ENCODE data around the gene LRRC26. TPM values are rescaled to one million over a fixed set of nuclear protein-coding genes. Genes with fewer than 3 reads are reported as not detected.

LRRC26 gene
- total and polyA plus RNA-seq, 2 of the 13 experiments (the other 11 are each of a cell fraction or from before 2014, with no cell fraction given), result not detected

GRCh38 chr9:137200311-137201204, 30.7 kb upstream of the LRRC26 start, which contains the start of gene TPRN (continued):
- TF ChIP-seq GLMP (CRISPR knock-in tag; IDR thresholded peaks at IDR 0.05; ENCODE audit: borderline replicate concordance) (no peak), NCOA5 (CRISPR knock-in tag; IDR thresholded peaks at IDR 0.05) (no peak), ZNF180 (CRISPR knock-in tag; IDR thresholded peaks at IDR 0.05; ENCODE audit: borderline replicate concordance, low read depth) (no peak), ATF4 (CRISPR knock-in tag; IDR thresholded peaks at IDR 0.05) (no peak), ZNF850 (CRISPR knock-in tag; conservative IDR thresholded peaks at IDR 0.05) (no peak), RNF2 (conservative IDR thresholded peaks at IDR 0.05; ENCODE audit: low read depth) (no peak), MBD4 (IDR thresholded peaks at IDR 0.05; ENCODE audit: borderline replicate concordance, low read length) (no peak), ZKSCAN8 (CRISPR knock-in tag; IDR thresholded peaks at IDR 0.05; ENCODE audit: borderline replicate concordance) (peak; percentile 75; the same call in 1 of the 2 replicates), TAF15 (IDR thresholded peaks at IDR 0.05; ENCODE audit: low read depth, low read length, poor library complexity, severe bottlenecking) (peak; percentile 33), CBX5 (CRISPR knock-in tag; IDR thresholded peaks at IDR 0.05; ENCODE audit: borderline replicate concordance) (0 out of 2 replicates have a peak, but pooled peaks have one; percentile 28), FOXC1 (CRISPR knock-in tag; IDR thresholded peaks at IDR 0.05; ENCODE audit: borderline replicate concordance) (peak; percentile 77; the same call in 1 of the 2 replicates), AHDC1 (CRISPR knock-in tag; IDR thresholded peaks at IDR 0.05; ENCODE audit: borderline replicate concordance) (peak; percentile 65; the same call in 1 of the 2 replicates), DDIT3 (CRISPR knock-in tag; IDR thresholded peaks at IDR 0.05) (no peak), PHF8 (CRISPR knock-in tag; IDR thresholded peaks at IDR 0.05) (peak; percentile 86), THAP9 (CRISPR knock-in tag; IDR thresholded peaks at IDR 0.05; ENCODE audit: borderline replicate concordance) (peak; percentile 93)

Measured in HepG2 (cell line).